Subcutaneous abdominal adipose tissue (tissue), 5 donors: Measurements from ENCODE around the gene SYT11.

ENCODE experiments used
- H3K27ac ChIP-seq: one replicate; pipeline ENCODE4 v1.7.0; 2013; ENCODE audit warnings: low read depth, mild to moderate bottlenecking, inconsistent platforms, low read length, moderate library complexity
- H3K27me3 ChIP-seq, 5 donors: one replicate each; pipeline ENCODE4 v1.7.0; 2013; ENCODE audit warnings: low read length in 5 of 5, inconsistent platforms in 1 of 5; ENCODE audit not compliant: control insufficient read depth in 5 of 5, insufficient read depth in 4 of 5
- H3K36me3 ChIP-seq, 5 donors: one replicate each; pipeline ENCODE4 v1.7.0; 2013; ENCODE audit warnings: low read length in 5 of 5; ENCODE audit not compliant: control insufficient read depth in 5 of 5, insufficient read depth in 5 of 5
- H3K4me1 ChIP-seq, 5 donors: one replicate each; pipeline ENCODE4 v1.7.0; 2013; ENCODE audit warnings: low read length in 5 of 5, mild to moderate bottlenecking in 3 of 5, moderate library complexity in 1 of 5; ENCODE audit not compliant: control insufficient read depth in 5 of 5, insufficient read depth in 5 of 5
- H3K4me3 ChIP-seq, 5 donors: one replicate each; pipeline ENCODE4 v1.7.0; 2013; ENCODE audit warnings: low read length in 5 of 5, low read depth in 1 of 5
- H3K9ac ChIP-seq, 5 donors: one replicate each; pipeline ENCODE4 v1.7.0; 2013; ENCODE audit warnings: low read length in 5 of 5, mild to moderate bottlenecking in 4 of 5, moderate library complexity in 3 of 5
- H3K9me3 ChIP-seq, 5 donors: one replicate each; pipeline ENCODE4 v1.7.0; 2013; ENCODE audit warnings: low read length in 5 of 5; ENCODE audit not compliant: control insufficient read depth in 5 of 5
- donor health status: healthy.
- donor health status: healthy.
- donor health status: healthy.
- donor health status: healthy.
- donor health status: healthy.

Gene SYT11

DNA sequence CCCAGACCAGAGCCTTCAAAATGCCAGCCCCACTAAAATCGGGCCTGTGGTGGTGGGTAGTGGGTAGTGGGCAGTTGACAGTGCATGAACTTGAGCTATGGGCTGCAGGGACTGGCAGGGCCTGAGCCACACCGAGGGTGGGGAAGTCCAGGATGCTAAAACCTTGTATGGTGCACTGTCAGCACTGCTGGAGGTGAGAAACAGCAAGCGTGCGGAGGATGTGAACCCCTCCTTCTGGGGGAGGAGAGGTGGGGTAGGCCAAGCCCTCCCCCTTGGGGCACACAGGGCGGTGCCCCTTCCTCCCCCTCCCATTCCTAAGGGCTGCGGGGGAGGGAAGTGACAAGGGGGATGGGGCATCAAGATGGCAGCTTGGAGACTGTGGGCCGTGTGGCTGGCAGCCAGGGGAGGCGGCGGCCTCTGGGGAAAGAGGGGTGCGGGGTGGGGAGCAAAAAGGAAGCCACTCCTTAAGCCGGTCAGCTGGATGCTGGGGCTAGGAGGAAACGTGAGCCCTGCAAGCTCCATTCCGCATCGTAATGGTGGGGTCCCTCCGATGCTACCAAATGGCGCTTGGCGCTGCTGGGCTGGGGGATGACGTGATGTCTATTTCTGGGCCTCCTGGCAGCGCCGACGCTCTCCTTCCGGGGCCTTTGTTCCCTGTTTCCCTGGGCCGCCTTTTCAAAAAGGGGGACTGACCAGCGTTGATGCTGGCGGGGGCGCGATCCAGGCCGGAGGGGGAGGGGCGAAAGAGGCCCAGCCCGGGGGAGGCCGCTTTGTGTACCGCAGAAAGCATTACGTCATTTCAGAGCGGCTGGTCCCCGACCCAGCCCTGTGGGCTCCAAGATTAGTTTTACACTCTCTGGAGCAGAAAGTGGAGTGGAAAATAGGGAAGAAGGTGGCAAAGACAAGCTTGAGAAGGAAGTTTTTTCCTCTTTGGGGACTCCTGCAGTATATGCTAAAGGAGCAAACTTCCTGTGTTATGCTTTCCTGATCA is 809 bp downstream of the SYT11 start:
- H3K27ac ChIP-seq: peak overlapping the region; percentile 63
- no peaks in the 10 kb centered on the region for H3K27me3 ChIP-seq
- no peaks in the 10 kb centered on the region for H3K9me3 ChIP-seq
- peaks cover 3 to 40% (median 38%) of the 10 kb centered on the region in 5 donors for H3K4me1 ChIP-seq
- peak overlapping the region in 3 of 5 donors; percentile 52 to 68 (median 59) for H3K9ac ChIP-seq
- H3K4me3 ChIP-seq: peak overlapping the region; percentile 41 to 65 (median 50)
- H3K36me3 ChIP-seq: peaks cover 0 to 3% (median 0%) of the 10 kb centered on the region in 5 donors

DNA sequence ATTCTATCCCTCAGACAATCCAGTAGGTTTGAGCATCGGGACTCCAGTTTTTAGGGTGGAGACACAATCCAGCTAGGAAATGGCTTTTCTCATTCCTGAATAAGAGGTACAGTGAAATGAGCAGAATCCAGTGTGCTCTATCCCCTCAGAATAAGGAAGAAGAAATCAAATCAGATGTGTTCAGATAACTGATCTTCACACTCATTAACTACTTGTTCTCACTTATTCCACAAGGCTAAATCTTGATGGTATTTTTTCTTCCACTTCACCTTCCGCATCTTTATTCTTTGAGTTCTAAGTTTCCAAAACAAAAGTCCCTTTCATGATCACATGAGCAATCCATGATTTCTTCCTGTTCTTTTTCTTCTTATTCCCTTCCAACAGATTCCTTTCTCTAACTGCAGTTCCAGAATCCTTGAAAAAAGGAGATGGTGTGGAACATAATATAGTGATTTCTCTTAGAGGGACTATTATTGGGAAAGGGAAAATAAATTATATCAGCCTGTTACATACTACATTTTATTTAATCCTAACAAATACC is 1.7 kb downstream of the SYT11 start:
- Histone ChIP-seq H3K27ac (peak overlapping the region; percentile 63), H3K9me3 (no peaks in the 10 kb centered on the region), H3K4me1 (peaks cover 3 to 38% (median 35%) of the 10 kb centered on the region in 5 donors), H3K4me3 (peak overlapping the region in 1 of 5 donors; percentile 65), H3K36me3 (no peaks in the 10 kb centered on the region), H3K27me3 (no peaks in the 10 kb centered on the region), H3K9ac (peak overlapping the region in 3 of 5 donors; percentile 52 to 64 (median 59))

DNA sequence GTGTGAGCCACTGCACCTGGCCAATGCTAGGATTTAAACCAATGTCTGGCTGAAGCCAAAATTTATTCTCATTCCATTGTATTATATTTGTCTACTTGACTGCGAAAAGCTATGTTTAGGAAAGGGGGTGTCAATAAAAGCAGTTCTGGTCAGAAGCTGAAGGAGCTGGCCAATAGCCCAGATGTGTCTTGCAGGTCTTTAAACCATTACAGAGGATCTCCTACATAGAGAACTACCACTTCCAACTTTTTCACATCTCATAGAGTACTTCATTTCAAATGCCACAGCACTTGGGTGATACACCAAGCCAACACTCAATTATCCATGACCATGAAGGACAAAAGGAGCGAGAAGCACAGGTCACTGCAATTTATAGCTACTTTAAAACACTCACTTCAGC is 2.5 kb downstream of the SYT11 start:
- Histone ChIP-seq H3K4me3 (no peak overlapping the region), H3K27me3 (no peaks in the 10 kb centered on the region), H3K27ac (no peak overlapping the region), H3K36me3 (no peaks in the 10 kb centered on the region), H3K9me3 (no peaks in the 10 kb centered on the region), H3K9ac (no peak overlapping the region), H3K4me1 (peaks cover 3 to 30% (median 28%) of the 10 kb centered on the region in 5 donors)

DNA sequence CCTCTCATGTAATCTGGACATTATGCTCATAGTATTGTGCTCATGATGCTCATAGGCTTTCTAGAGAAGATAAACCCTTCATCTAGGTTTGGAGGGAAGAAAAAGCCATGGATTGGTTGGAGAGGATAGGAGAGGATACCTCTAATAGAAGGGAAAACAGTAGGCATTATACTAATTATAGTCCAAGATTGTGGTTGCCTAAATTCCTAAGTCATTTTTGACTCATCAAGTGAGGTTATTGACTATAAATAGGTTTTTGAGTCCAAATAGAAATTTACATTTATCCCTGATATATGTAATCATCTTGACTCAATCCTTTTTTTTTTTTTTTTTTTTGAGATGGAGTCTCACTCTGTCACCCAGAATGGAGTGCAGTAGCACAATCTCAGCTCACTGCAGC is 5.0 kb downstream of the SYT11 start:
- Histone ChIP-seq H3K27ac (no peak overlapping the region), H3K36me3 (peaks cover 0 to 2% (median 0%) of the 10 kb centered on the region in 5 donors), H3K4me3 (no peak overlapping the region), H3K4me1 (peaks cover 3 to 15% (median 12%) of the 10 kb centered on the region in 5 donors), H3K27me3 (no peaks in the 10 kb centered on the region), H3K9ac (no peak overlapping the region), H3K9me3 (no peaks in the 10 kb centered on the region)

DNA sequence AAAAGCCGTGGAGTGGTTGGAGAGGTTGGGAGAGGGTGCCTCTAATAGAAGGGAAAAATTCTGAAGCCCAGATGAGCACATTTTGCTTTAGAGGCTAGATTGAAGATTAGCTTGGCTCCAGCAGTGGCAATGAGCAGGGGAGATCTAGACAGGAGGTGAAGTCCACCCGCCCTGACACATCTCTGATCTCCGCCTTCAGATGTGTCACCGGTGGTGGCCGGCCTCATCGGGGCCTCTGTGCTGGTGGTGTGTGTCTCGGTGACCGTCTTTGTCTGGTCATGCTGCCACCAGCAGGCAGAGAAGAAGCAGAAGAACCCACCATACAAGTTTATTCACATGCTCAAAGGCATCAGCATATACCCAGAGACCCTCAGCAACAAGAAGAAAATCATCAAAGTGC is 8.4 kb downstream of the SYT11 start:
- Histone ChIP-seq H3K27me3 (no peaks in the 10 kb centered on the region), H3K9me3 (no peaks in the 10 kb centered on the region), H3K36me3 (peaks cover 0 to 2% (median 0%) of the 10 kb centered on the region in 5 donors), H3K4me1 (no peaks in the 10 kb centered on the region), H3K4me3 (no peak overlapping the region), H3K27ac (no peak overlapping the region), H3K9ac (no peak overlapping the region)

DNA sequence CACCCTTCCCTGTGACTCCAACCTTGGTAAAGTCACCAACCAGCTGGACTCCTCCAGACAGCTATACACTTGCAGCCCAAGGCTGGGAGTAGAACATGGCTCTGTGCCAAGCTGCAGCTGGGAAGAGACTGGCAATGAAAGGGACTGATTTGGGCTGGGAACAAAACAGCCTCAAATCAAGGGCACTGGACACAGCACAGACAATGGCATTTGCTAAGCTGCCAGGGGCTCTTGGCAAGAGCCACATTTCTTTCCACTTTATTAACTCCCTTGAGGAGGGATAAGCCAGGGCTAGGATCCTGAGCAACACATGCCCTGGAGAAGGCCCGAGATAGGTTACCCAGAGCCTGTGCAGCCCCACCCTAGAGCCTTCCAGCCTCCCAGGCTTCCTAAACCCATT is 12.0 kb downstream of the SYT11 start:
- H3K9ac ChIP-seq: no peak overlapping the region
- no peak overlapping the region for H3K4me3 ChIP-seq

DNA sequence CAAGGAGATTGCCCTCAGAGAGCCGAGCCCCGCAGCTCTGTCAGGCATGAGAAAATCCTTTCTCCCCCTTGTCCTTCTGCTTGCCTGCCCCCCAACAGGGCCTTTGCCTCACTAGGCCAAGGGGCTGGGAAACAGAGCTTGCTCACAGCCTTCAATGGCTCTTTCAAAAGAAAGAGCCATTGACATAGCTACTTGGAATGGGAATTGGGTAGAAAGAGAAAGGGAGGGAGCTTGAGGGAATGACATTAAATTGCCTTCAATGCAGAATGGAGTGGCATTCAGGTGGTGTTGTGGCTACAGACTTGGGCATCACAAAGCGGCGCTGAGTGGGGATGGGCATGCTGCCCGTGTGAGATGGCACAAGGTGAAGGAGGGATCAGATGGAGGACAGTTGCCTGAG is 13.2 kb downstream of the SYT11 start:
- H3K27me3 ChIP-seq: no peaks in the 10 kb centered on the region
- H3K36me3 ChIP-seq: peaks cover 0 to 2% (median 0%) of the 10 kb centered on the region in 5 donors
- no peaks in the 10 kb centered on the region for H3K9me3 ChIP-seq
- no peak overlapping the region for H3K4me3 ChIP-seq
- no peak overlapping the region for H3K9ac ChIP-seq
- no peaks in the 10 kb centered on the region for H3K4me1 ChIP-seq
- H3K27ac ChIP-seq: no peak overlapping the region

More for the DNA sequence above, 12.0 kb downstream of the SYT11 start:
- peaks cover 0 to 2% (median 0%) of the 10 kb centered on the region in 5 donors for H3K36me3 ChIP-seq
- no peaks in the 10 kb centered on the region for H3K4me1 ChIP-seq
- H3K27me3 ChIP-seq: no peaks in the 10 kb centered on the region
- no peak overlapping the region for H3K27ac ChIP-seq
- no peaks in the 10 kb centered on the region for H3K9me3 ChIP-seq

DNA sequence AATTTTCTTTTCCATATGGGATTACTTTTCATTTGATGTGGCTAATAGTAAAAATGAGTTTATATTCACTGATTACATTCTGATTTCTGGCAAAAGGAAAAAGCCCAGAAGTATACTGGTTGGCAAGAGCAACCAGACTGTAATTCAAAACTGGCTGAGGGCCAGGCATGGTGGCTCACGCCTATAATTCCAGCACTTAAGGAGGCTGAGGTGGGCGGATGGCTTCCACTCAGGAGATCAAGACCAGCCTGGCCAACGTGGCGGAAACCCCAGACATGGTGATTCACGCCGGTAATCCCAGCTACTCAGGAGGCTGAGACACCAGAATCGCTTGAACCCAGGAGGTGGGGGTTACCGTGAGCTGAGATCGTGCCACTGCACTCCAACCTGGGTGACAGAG is 14.5 kb downstream of the SYT11 start:
- Histone ChIP-seq H3K9ac (no peak overlapping the region), H3K4me3 (no peak overlapping the region), H3K27ac (no peak overlapping the region)

DNA sequence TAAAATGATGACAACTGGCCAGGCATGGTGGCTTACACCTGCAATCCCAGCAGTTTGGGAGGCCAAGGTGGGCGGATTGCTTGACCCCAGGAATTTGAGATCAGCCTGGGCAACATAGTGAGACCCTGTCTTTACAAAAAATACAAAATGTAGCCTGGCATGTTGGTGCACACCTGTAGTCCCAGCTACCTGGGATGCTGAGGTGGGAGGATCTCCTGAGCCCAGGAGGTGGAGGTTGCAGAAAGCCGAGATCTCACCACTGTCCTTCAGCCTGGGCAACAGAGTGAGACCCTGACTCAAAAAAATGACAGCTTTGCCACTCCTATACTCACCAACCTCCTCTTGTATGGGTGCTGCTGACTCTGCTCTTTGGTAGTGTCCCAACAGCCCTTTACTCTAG is 18.6 kb downstream of the SYT11 start:
- Histone ChIP-seq H3K36me3 (peaks cover 0 to 12% (median 4%) of the 10 kb centered on the region in 5 donors), H3K4me1 (no peaks in the 10 kb centered on the region), H3K9ac (no peak overlapping the region)

More for the DNA sequence above, 14.5 kb downstream of the SYT11 start:
- H3K36me3 ChIP-seq: no peaks in the 10 kb centered on the region
- H3K4me1 ChIP-seq: no peaks in the 10 kb centered on the region
- no peaks in the 10 kb centered on the region for H3K9me3 ChIP-seq
- H3K27me3 ChIP-seq: no peaks in the 10 kb centered on the region

DNA sequence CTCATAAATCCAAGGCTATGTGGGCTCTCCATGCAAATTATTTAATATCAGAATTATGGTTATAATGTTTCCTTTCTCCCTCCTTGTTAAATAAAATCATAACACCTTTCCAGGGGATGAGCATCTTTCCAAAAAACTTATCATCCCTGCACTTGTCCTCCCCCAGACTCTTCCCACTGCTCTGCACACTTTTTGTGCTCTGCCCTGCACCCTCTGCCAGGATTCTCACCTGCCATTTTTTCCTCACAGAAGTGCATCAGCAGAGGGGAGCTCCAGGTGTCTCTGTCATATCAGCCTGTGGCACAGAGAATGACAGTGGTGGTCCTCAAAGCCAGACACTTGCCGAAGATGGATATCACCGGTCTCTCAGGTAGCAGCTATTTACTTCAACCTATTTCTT is 20.9 kb downstream of the SYT11 start:
- H3K4me3 ChIP-seq: no peak overlapping the region
- no peaks in the 10 kb centered on the region for H3K27me3 ChIP-seq
- H3K9me3 ChIP-seq: no peaks in the 10 kb centered on the region
- H3K27ac ChIP-seq: no peak overlapping the region
- H3K4me1 ChIP-seq: no peaks in the 10 kb centered on the region
- peaks cover 0 to 12% (median 4%) of the 10 kb centered on the region in 5 donors for H3K36me3 ChIP-seq
- no peak overlapping the region for H3K9ac ChIP-seq

More for the DNA sequence above, 18.6 kb downstream of the SYT11 start:
- Histone ChIP-seq H3K27ac (no peak overlapping the region), H3K27me3 (no peaks in the 10 kb centered on the region), H3K9me3 (no peaks in the 10 kb centered on the region), H3K4me3 (no peak overlapping the region)
